ENCODE data around the gene SERPINI2.

Gene SERPINI2

GRCh38 chr3:167473863-167474262 is at the start of gene SERPINI2:
Gene SERPINI2 (minus strand): TSS chr3:167474042. CDS start chr3:167471834, 2,208 bp downstream.
- DNase-seq (ENCODE audit: low read depth in 1 of 2, low spot score in 1 of 2): no peak

- no peak for DNase-seq (ENCODE audit: low read depth in 1 of 2, low spot score in 1 of 2)
Measured at GRCh38 chr3:167521006-167521355, 47.1 kb upstream of the SERPINI2 start.

GRCh38 chr3:167520266-167521005 is 46.6 kb upstream of the SERPINI2 start:
- no peak for DNase-seq (ENCODE audit: low read depth in 1 of 2, low spot score in 1 of 2)

- DNase-seq (ENCODE audit: low read depth in 1 of 2, low spot score in 1 of 2): no peak
Measured at GRCh38 chr3:167507954-167508353, 34.1 kb upstream of the SERPINI2 start.

GRCh38 chr3:167502401-167502800 is 28.6 kb upstream of the SERPINI2 start:
- DNase-seq (ENCODE audit: low read depth in 1 of 2, low spot score in 1 of 2): no peak

- no peak for DNase-seq (ENCODE audit: low read depth in 1 of 2, low spot score in 1 of 2)
Measured at GRCh38 chr3:167501941-167502340, 28.1 kb upstream of the SERPINI2 start.

GRCh38 chr3:167497903-167498302 is 24.1 kb upstream of the SERPINI2 start:
- no peak for DNase-seq (ENCODE audit: low read depth in 1 of 2, low spot score in 1 of 2)

GRCh38 chr3:167493244-167493643 is 19.4 kb upstream of the SERPINI2 start:
- no peak for DNase-seq (ENCODE audit: low read depth in 1 of 2, low spot score in 1 of 2)

GRCh38 chr3:167491621-167492020 is 17.8 kb upstream of the SERPINI2 start:
- no peak for DNase-seq (ENCODE audit: low read depth in 1 of 2, low spot score in 1 of 2)

GRCh38 chr3:167489571-167489970 is 15.7 kb upstream of the SERPINI2 start:
- no peak for DNase-seq (ENCODE audit: low read depth in 1 of 2, low spot score in 1 of 2)

GRCh38 chr3:167487556-167487955 is 13.7 kb upstream of the SERPINI2 start:
- DNase-seq (ENCODE audit: low read depth in 1 of 2, low spot score in 1 of 2): no peak

- DNase-seq (ENCODE audit: low read depth in 1 of 2, low spot score in 1 of 2): no peak
Measured at GRCh38 chr3:167484551-167484950, 10.7 kb upstream of the SERPINI2 start.

- no peak for DNase-seq (ENCODE audit: low read depth in 1 of 2, low spot score in 1 of 2)
Measured at GRCh38 chr3:167483708-167484475, 10.1 kb upstream of the SERPINI2 start.

GRCh38 chr3:167481164-167481563 is 7.3 kb upstream of the SERPINI2 start:
- no peak for DNase-seq (ENCODE audit: low read depth in 1 of 2, low spot score in 1 of 2)

GRCh38 chr3:167480748-167481147 is 6.9 kb upstream of the SERPINI2 start:
- DNase-seq (ENCODE audit: low read depth in 1 of 2, low spot score in 1 of 2): no peak

- DNase-seq (ENCODE audit: low read depth in 1 of 2, low spot score in 1 of 2): no peak
Measured at GRCh38 chr3:167469381-167469780, 4.5 kb downstream of the SERPINI2 start.

GRCh38 chr3:167467848-167468611 is 5.8 kb downstream of the SERPINI2 start:
- no peak for DNase-seq (ENCODE audit: low read depth in 1 of 2, low spot score in 1 of 2)

- DNase-seq (ENCODE audit: low read depth in 1 of 2, low spot score in 1 of 2): no peak
Measured at GRCh38 chr3:167466966-167467365, 6.9 kb downstream of the SERPINI2 start.

- no peak for DNase-seq (ENCODE audit: low read depth in 1 of 2, low spot score in 1 of 2)
Measured at GRCh38 chr3:167456157-167456799, 17.6 kb downstream of the SERPINI2 start.

GRCh38 chr3:167453815-167454214 is 20.0 kb downstream of the SERPINI2 start:
- DNase-seq (ENCODE audit: low read depth in 1 of 2, low spot score in 1 of 2): no peak

- DNase-seq (ENCODE audit: low read depth in 1 of 2, low spot score in 1 of 2): no peak
Measured at GRCh38 chr3:167451282-167451681, 22.6 kb downstream of the SERPINI2 start.
